WTC11 (cell line): ENCODE results near the gene EIF4E.

Source experiments
- ATF1 ChIP-seq: sonication (generic); formaldehyde crosslinking; IDR thresholded peaks from 2 replicates; pipeline ENCODE4 v1.8.1; 2023; ENCODE audit warnings: mild to moderate bottlenecking, moderate library complexity, missing genetic modification reagents
- CBFB ChIP-seq: sonication (generic); formaldehyde crosslinking; IDR thresholded peaks from 2 replicates; pipeline ENCODE4 v1.8.1; 2022; ENCODE audit warnings: mild to moderate bottlenecking, low read depth, missing genetic modification reagents
- CREM ChIP-seq: sonication (generic); formaldehyde crosslinking; IDR thresholded peaks from 2 replicates; pipeline ENCODE4 v1.8.1; 2022; ENCODE audit warnings: mild to moderate bottlenecking, missing genetic modification reagents, moderate library complexity
- NR2C2 ChIP-seq: sonication (generic); formaldehyde crosslinking; IDR thresholded peaks from 2 replicates; pipeline ENCODE4 v1.8.0; 2022; ENCODE audit warnings: mild to moderate bottlenecking, missing genetic modification reagents
- RORB ChIP-seq: fragments of 250-450 bp; sonication (Bioruptor Pico); IDR thresholded peaks from 2 replicates; pipeline ENCODE4 v1.9.0; 2021; ENCODE audit warnings: mild to moderate bottlenecking
- TF ChIP-seq, protein P1 (sequence below): fragments of 200-600 bp; IDR thresholded peaks from 2 replicates; pipeline ENCODE4 v1.8.0; 2022; ENCODE audit warnings: antibody characterized with exemption
- TF ChIP-seq, protein P2 (sequence below): sonication (generic); formaldehyde crosslinking; IDR thresholded peaks from 2 replicates; pipeline ENCODE4 v1.8.0; 2023; ENCODE audit warnings: missing genetic modification reagents, mild to moderate bottlenecking, borderline replicate concordance
- TF ChIP-seq, protein P3 (sequence below): sonication (generic); formaldehyde crosslinking; IDR thresholded peaks from 2 replicates; pipeline ENCODE4 v1.8.1; 2022; ENCODE audit warnings: low read depth, missing genetic modification reagents, borderline replicate concordance
- TF ChIP-seq, protein P4 (sequence below): sonication (generic); formaldehyde crosslinking; IDR thresholded peaks from 2 replicates; pipeline ENCODE4 v1.8.0; 2022; ENCODE audit warnings: mild to moderate bottlenecking, missing genetic modification reagents
- TF ChIP-seq, protein P5 (sequence below): sonication (generic); formaldehyde crosslinking; IDR thresholded peaks from 2 replicates; pipeline ENCODE4 v1.8.0; 2023; ENCODE audit warnings: mild to moderate bottlenecking, missing genetic modification reagents
- TF ChIP-seq, protein P6 (sequence below): fragments of 250-450 bp; sonication (Bioruptor Pico); IDR thresholded peaks from 2 replicates; pipeline ENCODE4 v1.9.0; 2021; ENCODE audit warnings: mild to moderate bottlenecking, borderline replicate concordance
- TF ChIP-seq, protein P7 (sequence below): sonication (generic); formaldehyde crosslinking; IDR thresholded peaks from 2 replicates; pipeline ENCODE4 v1.8.1; 2023; ENCODE audit warnings: mild to moderate bottlenecking, missing genetic modification reagents

DNA sequence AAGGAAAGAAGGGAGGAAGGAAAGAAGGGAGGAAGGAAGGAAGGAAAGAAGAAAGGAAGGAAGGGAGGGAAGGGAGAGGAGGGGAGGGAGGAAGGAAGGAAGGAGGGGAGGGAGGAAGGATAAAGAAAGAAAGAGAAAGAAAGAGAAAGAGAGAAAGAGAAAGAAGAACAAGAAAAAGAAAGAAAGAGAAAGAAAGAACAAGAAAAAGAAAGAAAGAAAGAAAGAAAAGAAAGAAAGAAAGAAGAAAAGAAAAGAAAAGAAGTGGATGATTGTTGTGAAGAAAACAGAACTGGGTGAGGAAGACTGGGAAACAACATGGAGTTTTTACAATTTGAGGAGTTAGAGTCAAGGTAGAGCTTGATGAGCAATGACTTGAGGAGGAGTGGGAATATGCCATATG lies 78.0 kb downstream of the EIF4E start:
- TF ChIP-seq, protein P1, sequence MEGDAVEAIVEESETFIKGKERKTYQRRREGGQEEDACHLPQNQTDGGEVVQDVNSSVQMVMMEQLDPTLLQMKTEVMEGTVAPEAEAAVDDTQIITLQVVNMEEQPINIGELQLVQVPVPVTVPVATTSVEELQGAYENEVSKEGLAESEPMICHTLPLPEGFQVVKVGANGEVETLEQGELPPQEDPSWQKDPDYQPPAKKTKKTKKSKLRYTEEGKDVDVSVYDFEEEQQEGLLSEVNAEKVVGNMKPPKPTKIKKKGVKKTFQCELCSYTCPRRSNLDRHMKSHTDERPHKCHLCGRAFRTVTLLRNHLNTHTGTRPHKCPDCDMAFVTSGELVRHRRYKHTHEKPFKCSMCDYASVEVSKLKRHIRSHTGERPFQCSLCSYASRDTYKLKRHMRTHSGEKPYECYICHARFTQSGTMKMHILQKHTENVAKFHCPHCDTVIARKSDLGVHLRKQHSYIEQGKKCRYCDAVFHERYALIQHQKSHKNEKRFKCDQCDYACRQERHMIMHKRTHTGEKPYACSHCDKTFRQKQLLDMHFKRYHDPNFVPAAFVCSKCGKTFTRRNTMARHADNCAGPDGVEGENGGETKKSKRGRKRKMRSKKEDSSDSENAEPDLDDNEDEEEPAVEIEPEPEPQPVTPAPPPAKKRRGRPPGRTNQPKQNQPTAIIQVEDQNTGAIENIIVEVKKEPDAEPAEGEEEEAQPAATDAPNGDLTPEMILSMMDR = no peak
- TF ChIP-seq, protein P2, sequence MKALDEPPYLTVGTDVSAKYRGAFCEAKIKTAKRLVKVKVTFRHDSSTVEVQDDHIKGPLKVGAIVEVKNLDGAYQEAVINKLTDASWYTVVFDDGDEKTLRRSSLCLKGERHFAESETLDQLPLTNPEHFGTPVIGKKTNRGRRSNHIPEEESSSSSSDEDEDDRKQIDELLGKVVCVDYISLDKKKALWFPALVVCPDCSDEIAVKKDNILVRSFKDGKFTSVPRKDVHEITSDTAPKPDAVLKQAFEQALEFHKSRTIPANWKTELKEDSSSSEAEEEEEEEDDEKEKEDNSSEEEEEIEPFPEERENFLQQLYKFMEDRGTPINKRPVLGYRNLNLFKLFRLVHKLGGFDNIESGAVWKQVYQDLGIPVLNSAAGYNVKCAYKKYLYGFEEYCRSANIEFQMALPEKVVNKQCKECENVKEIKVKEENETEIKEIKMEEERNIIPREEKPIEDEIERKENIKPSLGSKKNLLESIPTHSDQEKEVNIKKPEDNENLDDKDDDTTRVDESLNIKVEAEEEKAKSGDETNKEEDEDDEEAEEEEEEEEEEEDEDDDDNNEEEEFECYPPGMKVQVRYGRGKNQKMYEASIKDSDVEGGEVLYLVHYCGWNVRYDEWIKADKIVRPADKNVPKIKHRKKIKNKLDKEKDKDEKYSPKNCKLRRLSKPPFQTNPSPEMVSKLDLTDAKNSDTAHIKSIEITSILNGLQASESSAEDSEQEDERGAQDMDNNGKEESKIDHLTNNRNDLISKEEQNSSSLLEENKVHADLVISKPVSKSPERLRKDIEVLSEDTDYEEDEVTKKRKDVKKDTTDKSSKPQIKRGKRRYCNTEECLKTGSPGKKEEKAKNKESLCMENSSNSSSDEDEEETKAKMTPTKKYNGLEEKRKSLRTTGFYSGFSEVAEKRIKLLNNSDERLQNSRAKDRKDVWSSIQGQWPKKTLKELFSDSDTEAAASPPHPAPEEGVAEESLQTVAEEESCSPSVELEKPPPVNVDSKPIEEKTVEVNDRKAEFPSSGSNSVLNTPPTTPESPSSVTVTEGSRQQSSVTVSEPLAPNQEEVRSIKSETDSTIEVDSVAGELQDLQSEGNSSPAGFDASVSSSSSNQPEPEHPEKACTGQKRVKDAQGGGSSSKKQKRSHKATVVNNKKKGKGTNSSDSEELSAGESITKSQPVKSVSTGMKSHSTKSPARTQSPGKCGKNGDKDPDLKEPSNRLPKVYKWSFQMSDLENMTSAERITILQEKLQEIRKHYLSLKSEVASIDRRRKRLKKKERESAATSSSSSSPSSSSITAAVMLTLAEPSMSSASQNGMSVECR (CRISPR knock-in tag) = no peak
- TF ChIP-seq, protein P3, sequence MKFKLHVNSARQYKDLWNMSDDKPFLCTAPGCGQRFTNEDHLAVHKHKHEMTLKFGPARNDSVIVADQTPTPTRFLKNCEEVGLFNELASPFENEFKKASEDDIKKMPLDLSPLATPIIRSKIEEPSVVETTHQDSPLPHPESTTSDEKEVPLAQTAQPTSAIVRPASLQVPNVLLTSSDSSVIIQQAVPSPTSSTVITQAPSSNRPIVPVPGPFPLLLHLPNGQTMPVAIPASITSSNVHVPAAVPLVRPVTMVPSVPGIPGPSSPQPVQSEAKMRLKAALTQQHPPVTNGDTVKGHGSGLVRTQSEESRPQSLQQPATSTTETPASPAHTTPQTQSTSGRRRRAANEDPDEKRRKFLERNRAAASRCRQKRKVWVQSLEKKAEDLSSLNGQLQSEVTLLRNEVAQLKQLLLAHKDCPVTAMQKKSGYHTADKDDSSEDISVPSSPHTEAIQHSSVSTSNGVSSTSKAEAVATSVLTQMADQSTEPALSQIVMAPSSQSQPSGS (CRISPR knock-in tag) = no peak
- TF ChIP-seq, protein P4, sequence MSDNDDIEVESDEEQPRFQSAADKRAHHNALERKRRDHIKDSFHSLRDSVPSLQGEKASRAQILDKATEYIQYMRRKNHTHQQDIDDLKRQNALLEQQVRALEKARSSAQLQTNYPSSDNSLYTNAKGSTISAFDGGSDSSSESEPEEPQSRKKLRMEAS (CRISPR knock-in tag) = no peak
- TF ChIP-seq CBFB (CRISPR knock-in tag) (no peak), RORB (no peak), NR2C2 (CRISPR knock-in tag) (no peak), CREM (CRISPR knock-in tag) (no peak), ATF1 (no peak)
- TF ChIP-seq, protein P5, sequence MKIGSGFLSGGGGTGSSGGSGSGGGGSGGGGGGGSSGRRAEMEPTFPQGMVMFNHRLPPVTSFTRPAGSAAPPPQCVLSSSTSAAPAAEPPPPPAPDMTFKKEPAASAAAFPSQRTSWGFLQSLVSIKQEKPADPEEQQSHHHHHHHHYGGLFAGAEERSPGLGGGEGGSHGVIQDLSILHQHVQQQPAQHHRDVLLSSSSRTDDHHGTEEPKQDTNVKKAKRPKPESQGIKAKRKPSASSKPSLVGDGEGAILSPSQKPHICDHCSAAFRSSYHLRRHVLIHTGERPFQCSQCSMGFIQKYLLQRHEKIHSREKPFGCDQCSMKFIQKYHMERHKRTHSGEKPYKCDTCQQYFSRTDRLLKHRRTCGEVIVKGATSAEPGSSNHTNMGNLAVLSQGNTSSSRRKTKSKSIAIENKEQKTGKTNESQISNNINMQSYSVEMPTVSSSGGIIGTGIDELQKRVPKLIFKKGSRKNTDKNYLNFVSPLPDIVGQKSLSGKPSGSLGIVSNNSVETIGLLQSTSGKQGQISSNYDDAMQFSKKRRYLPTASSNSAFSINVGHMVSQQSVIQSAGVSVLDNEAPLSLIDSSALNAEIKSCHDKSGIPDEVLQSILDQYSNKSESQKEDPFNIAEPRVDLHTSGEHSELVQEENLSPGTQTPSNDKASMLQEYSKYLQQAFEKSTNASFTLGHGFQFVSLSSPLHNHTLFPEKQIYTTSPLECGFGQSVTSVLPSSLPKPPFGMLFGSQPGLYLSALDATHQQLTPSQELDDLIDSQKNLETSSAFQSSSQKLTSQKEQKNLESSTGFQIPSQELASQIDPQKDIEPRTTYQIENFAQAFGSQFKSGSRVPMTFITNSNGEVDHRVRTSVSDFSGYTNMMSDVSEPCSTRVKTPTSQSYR (CRISPR knock-in tag) = no peak
- TF ChIP-seq, protein P6, sequence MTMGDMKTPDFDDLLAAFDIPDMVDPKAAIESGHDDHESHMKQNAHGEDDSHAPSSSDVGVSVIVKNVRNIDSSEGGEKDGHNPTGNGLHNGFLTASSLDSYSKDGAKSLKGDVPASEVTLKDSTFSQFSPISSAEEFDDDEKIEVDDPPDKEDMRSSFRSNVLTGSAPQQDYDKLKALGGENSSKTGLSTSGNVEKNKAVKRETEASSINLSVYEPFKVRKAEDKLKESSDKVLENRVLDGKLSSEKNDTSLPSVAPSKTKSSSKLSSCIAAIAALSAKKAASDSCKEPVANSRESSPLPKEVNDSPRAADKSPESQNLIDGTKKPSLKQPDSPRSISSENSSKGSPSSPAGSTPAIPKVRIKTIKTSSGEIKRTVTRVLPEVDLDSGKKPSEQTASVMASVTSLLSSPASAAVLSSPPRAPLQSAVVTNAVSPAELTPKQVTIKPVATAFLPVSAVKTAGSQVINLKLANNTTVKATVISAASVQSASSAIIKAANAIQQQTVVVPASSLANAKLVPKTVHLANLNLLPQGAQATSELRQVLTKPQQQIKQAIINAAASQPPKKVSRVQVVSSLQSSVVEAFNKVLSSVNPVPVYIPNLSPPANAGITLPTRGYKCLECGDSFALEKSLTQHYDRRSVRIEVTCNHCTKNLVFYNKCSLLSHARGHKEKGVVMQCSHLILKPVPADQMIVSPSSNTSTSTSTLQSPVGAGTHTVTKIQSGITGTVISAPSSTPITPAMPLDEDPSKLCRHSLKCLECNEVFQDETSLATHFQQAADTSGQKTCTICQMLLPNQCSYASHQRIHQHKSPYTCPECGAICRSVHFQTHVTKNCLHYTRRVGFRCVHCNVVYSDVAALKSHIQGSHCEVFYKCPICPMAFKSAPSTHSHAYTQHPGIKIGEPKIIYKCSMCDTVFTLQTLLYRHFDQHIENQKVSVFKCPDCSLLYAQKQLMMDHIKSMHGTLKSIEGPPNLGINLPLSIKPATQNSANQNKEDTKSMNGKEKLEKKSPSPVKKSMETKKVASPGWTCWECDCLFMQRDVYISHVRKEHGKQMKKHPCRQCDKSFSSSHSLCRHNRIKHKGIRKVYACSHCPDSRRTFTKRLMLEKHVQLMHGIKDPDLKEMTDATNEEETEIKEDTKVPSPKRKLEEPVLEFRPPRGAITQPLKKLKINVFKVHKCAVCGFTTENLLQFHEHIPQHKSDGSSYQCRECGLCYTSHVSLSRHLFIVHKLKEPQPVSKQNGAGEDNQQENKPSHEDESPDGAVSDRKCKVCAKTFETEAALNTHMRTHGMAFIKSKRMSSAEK = no peak
- TF ChIP-seq, protein P7, sequence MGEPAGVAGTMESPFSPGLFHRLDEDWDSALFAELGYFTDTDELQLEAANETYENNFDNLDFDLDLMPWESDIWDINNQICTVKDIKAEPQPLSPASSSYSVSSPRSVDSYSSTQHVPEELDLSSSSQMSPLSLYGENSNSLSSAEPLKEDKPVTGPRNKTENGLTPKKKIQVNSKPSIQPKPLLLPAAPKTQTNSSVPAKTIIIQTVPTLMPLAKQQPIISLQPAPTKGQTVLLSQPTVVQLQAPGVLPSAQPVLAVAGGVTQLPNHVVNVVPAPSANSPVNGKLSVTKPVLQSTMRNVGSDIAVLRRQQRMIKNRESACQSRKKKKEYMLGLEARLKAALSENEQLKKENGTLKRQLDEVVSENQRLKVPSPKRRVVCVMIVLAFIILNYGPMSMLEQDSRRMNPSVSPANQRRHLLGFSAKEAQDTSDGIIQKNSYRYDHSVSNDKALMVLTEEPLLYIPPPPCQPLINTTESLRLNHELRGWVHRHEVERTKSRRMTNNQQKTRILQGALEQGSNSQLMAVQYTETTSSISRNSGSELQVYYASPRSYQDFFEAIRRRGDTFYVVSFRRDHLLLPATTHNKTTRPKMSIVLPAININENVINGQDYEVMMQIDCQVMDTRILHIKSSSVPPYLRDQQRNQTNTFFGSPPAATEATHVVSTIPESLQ (CRISPR knock-in tag) = no peak
